ENCODE data around the gene TADA2B.
A peak's percentile ranks its signal among the peaks of the same experiment; 100 is the strongest.
"Not testable (repeated sequence)": the region's sequence is repeated elsewhere in the genome, so short reads cannot be mapped to it uniquely, and the experiment has no call there.

Gene TADA2B

DNA sequence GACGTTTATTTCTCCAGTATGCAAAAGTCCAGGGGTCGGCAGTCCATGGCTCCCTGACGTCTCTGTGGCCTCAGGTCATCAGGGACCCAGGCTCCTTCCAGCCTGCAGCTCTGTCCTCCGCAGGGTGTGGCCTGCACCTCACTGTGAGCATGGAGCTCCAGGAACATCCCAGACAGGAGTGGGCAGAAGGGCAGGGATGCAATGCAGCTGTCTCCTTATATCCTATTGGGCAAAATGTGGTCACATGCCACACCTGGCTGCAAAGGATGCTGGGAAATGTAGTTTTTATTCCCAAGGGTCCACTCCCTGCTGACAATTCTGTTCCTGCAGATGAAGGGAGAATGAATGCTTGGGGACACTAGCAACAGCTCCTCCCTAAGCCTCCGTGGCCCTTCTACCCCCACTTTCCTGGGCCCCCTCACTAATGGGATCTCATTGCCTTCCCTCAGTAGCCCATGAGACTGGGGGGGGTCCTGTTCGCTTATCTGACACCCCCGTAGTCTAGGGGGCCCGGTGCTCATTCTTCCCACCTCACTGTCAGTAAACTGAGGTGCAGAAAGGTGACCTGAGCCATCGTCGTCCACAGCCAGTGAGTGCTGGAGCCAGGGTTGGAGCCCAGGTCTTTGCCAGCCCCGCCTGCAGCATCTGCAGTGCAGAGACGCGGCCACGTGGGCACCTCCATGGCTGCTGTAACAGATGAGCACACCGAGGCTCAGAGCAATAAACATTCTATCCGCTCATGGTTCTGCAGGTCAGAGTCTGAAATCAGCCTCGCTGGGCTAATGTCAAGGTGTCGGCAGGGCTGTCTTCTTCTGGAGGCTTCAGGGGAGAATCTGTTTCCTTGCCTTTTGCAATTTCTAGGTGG, 30.6 kb downstream of the TADA2B start:
- no peak overlapping the region for H3K9ac ChIP-seq (ENCODE audit: low read length)
- H3K27me3 ChIP-seq (replicated peaks; ENCODE audit: control insufficient read depth, insufficient read depth, low read length) = peaks cover 4% of the 10 kb centered on the region
- no peak overlapping the region for H3K4me3 ChIP-seq (ENCODE audit: low read length)
- H3K36me3 ChIP-seq (ENCODE audit: control insufficient read depth, insufficient read depth, low read length, severe bottlenecking) = no peaks in the 10 kb centered on the region
- peaks cover 5% of the 10 kb centered on the region for H3K4me1 ChIP-seq (ENCODE audit: control insufficient read depth, insufficient read depth, low read length)
- peak; percentile 53 for DNase-seq (ENCODE audit: low read depth)
- no peaks in the 10 kb centered on the region for H3K9me3 ChIP-seq (ENCODE audit: control insufficient read depth, low read length)

DNA sequence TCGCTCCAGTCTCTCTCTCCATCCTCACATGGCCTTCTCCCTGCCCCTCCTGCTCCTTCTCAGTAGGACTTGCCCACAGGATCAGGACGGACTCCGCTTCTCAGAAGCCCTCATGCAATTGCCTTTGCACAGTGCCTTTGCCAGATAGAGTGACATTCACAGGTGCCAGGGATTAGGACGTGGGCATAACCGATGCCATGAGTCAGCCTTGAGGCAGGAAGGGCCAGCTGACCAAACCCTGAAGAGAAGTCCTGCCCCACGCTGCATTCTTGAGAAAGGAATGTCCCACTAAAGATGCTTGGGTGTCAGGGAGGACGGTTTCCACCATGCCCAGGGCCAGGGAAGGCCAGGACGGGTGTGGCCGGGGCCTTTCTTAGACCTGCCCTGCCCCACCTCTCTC, 31.3 kb downstream of the TADA2B start:
- Histone ChIP-seq H3K9me3 (ENCODE audit: control insufficient read depth, low read length) (peaks cover under 1% of the 10 kb centered on the region), H3K9ac (ENCODE audit: low read length) (no peak overlapping the region), H3K4me1 (ENCODE audit: control insufficient read depth, insufficient read depth, low read length) (no peaks in the 10 kb centered on the region), H3K4me3 (ENCODE audit: low read length) (no peak overlapping the region), H3K27me3 (replicated peaks; ENCODE audit: control insufficient read depth, insufficient read depth, low read length) (peaks cover 4% of the 10 kb centered on the region), H3K36me3 (ENCODE audit: control insufficient read depth, insufficient read depth, low read length, severe bottlenecking) (no peaks in the 10 kb centered on the region)
- DNase-seq (ENCODE audit: low read depth) = peak; percentile 13

DNA sequence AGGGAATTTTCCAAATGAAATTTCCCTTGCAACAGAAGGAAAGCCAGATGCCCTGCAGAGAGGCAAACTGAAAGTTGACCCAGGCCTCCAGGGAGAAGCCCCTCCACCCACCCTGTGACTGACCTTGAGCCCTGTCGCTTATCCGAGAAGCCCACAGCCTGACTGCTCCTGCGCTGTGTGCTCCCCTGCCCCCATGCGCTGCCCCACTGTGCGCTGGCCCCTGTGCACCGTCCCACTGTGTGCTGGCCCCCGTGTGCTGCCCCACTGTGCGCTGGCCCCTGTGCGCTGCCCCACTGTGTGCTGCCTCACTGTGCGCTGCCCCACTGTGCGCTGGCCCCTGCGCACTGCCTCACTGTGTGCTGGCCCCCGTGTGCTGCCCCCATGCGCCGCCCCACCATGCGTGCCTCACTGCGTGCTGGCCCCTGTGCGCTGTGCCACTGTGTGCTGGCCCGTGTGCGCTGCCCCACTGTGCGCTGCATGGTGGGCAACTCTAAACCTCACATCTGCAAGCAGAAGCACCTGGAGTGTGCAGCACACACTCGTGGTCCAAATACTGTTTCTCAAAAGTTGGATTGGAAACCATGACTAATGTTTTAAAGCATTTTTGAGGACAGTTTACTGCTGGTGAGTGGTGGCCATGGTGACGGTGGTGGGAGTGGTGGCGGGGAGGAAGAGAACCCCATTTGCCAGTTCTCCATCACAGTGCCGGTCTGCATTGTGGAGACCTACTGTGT, 33.0 kb downstream of the TADA2B start:
- H3K27me3 ChIP-seq (replicated peaks; ENCODE audit: control insufficient read depth, insufficient read depth, low read length) = peaks cover 7% of the 10 kb centered on the region
- H3K9me3 ChIP-seq (ENCODE audit: control insufficient read depth, low read length) = peaks cover 10% of the 10 kb centered on the region
- no peaks in the 10 kb centered on the region for H3K36me3 ChIP-seq (ENCODE audit: control insufficient read depth, insufficient read depth, low read length, severe bottlenecking)
- H3K4me1 ChIP-seq (ENCODE audit: control insufficient read depth, insufficient read depth, low read length) = no peaks in the 10 kb centered on the region
- H3K9ac ChIP-seq (ENCODE audit: low read length) = no peak overlapping the region
- H3K4me3 ChIP-seq (ENCODE audit: low read length) = no peak overlapping the region
- peak; percentile 16 for DNase-seq (ENCODE audit: low read depth)

DNA sequence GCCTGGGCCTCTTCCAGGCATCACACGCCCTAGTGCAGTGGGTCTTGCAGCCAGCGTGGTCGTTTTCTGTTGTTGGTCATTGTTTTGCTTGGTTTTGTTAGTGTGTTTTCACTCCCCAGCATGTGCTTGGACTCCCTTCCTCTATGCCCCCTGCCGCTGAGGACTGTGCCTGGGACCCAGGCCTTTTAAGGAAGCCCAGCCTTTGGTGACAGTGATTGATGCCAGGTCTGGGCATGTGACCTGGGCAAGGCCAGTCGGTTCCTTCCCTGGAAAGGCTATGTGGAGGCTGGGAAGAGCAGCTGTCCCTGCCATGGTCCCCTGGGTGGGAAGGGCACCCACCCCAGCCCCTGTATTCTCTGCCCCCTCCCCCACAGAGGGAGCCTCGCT, 33.5 kb downstream of the TADA2B start:
- Histone ChIP-seq H3K9ac (ENCODE audit: low read length) (no peak overlapping the region), H3K9me3 (ENCODE audit: control insufficient read depth, low read length) (peaks cover 10% of the 10 kb centered on the region), H3K36me3 (ENCODE audit: control insufficient read depth, insufficient read depth, low read length, severe bottlenecking) (no peaks in the 10 kb centered on the region), H3K27me3 (replicated peaks; ENCODE audit: control insufficient read depth, insufficient read depth, low read length) (peaks cover 7% of the 10 kb centered on the region), H3K4me1 (ENCODE audit: control insufficient read depth, insufficient read depth, low read length) (no peaks in the 10 kb centered on the region), H3K4me3 (ENCODE audit: low read length) (no peak overlapping the region)
- DNase-seq (ENCODE audit: low read depth) = no peak

GRCh38 chr4:7077371-7077770, 34.2 kb downstream of the TADA2B start:
- Histone ChIP-seq H3K9ac (ENCODE audit: low read length) (no peak overlapping the region), H3K27me3 (replicated peaks; ENCODE audit: control insufficient read depth, insufficient read depth, low read length) (peaks cover 7% of the 10 kb centered on the region), H3K4me3 (ENCODE audit: low read length) (no peak overlapping the region), H3K4me1 (ENCODE audit: control insufficient read depth, insufficient read depth, low read length) (no peaks in the 10 kb centered on the region), H3K9me3 (ENCODE audit: control insufficient read depth, low read length) (peaks cover 10% of the 10 kb centered on the region), H3K36me3 (ENCODE audit: control insufficient read depth, insufficient read depth, low read length, severe bottlenecking) (no peaks in the 10 kb centered on the region)
- no peak for DNase-seq (ENCODE audit: low read depth)

DNA sequence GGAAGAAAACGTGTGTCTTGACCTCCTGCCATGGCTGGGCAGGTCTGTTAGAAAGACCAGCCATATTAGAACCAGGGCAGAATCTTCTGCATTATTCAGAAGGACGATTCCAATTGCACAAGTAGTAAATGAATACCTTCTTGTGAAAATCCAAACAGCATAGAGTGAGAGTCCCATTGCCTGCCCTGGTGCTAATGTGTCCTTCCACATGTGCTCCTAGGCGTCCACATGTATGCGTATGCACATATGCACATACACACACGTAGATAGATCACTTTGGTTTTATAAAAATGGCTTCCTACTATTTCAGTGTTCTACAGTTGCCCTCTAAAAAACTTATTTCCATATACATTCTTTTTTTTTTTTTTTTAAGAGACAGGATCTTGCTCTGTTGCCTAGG, 34.9 kb downstream of the TADA2B start:
- DNase-seq (ENCODE audit: low read depth) = no peak
- H3K4me3 ChIP-seq (ENCODE audit: low read length) = no peak overlapping the region
- H3K36me3 ChIP-seq (ENCODE audit: control insufficient read depth, insufficient read depth, low read length, severe bottlenecking) = no peaks in the 10 kb centered on the region
- H3K4me1 ChIP-seq (ENCODE audit: control insufficient read depth, insufficient read depth, low read length) = no peaks in the 10 kb centered on the region
- H3K9me3 ChIP-seq (ENCODE audit: control insufficient read depth, low read length) = peaks cover 10% of the 10 kb centered on the region
- peaks cover 8% of the 10 kb centered on the region for H3K27me3 ChIP-seq (replicated peaks; ENCODE audit: control insufficient read depth, insufficient read depth, low read length)
- no peak overlapping the region for H3K9ac ChIP-seq (ENCODE audit: low read length)

DNA sequence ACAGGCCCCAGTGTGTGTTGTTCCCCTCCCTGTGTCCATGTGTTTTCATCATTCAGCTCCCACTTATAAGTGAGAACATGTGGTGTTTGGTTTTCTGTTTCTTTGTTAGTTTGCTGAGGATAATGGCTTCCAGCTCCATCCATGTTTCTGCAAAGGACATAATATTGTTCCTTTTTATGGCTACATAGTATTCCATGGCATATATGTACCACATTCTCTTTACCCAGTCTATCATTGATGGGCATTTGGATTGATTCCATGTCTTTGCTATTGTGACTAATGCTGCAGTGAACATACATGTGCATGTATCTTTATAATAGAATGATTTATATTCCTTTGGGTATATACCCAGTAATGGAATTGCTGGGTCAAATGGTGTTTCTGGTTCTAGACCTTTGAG, 36.3 kb downstream of the TADA2B start:
- H3K4me3 ChIP-seq (ENCODE audit: low read length); H3K4me1 ChIP-seq (ENCODE audit: control insufficient read depth, insufficient read depth, low read length); DNase-seq (ENCODE audit: low read depth); H3K9ac ChIP-seq (ENCODE audit: low read length); H3K36me3 ChIP-seq (ENCODE audit: control insufficient read depth, insufficient read depth, low read length, severe bottlenecking): not testable (repeated sequence)
- peaks cover 10% of the 10 kb centered on the region for H3K9me3 ChIP-seq (ENCODE audit: control insufficient read depth, low read length)
- peaks cover 21% of the 10 kb centered on the region for H3K27me3 ChIP-seq (replicated peaks; ENCODE audit: control insufficient read depth, insufficient read depth, low read length)

- peaks cover 10% of the 10 kb centered on the region for H3K9me3 ChIP-seq (ENCODE audit: control insufficient read depth, low read length)
- not testable (repeated sequence) for DNase-seq (ENCODE audit: low read depth); H3K36me3 ChIP-seq (ENCODE audit: control insufficient read depth, insufficient read depth, low read length, severe bottlenecking); H3K9ac ChIP-seq (ENCODE audit: low read length); H3K4me3 ChIP-seq (ENCODE audit: low read length); H3K4me1 ChIP-seq (ENCODE audit: control insufficient read depth, insufficient read depth, low read length)
- peaks cover 22% of the 10 kb centered on the region for H3K27me3 ChIP-seq (replicated peaks; ENCODE audit: control insufficient read depth, insufficient read depth, low read length)
Measured at GRCh38 chr4:7079909-7080308, 36.7 kb downstream of the TADA2B start.

DNA sequence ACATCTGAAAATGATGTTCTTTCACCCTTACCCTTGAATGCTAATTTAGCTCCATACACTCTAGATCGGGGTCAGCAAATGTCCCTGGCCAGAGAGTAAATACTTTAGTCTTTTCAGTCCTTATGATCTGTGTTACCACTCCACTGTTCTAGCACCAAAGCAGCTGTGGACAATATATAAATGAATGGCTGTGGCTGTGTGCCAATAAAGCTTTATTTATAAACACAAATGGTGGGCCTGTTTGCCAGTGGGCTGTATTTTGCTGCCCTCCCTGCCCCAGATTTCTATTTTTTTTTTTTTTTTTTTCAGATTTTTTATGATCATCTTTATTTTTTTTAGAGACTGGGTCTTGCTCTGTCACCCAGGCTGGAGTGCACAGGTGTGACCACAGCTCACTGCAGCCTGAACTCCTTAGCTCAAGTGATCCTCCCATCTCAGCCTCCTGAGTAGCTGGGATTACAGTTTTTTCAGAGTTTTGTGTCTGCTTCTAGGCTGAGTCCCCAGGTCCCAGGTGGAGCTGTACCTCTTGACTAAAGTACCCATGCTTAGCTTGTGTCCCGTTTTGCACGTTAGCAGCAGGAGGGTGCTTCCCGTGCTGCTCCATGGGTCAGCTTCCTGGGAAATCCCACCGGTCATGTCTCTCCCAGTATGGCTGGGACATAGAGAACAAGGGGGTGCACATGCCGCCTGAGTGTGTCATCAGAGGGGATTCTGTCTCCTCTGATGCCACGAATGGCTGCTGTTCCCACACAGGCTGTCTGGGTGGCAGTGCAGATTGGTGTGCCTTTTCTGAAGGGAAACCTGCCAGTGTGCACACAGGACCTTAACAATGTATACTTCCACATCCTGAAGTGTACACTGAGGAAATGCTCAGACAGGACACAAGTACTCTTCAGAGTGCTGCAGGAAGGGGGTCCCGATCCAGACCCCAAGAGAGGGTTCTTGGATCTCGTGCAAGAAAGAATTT, 40.7 kb downstream of the TADA2B start:
- Histone ChIP-seq H3K4me3 (ENCODE audit: low read length) (peak overlapping the region; percentile 19), H3K9ac (ENCODE audit: low read length) (no peak overlapping the region), H3K27me3 (replicated peaks; ENCODE audit: control insufficient read depth, insufficient read depth, low read length) (peaks cover 27% of the 10 kb centered on the region), H3K9me3 (ENCODE audit: control insufficient read depth, low read length) (peaks cover 21% of the 10 kb centered on the region), H3K4me1 (ENCODE audit: control insufficient read depth, insufficient read depth, low read length) (no peaks in the 10 kb centered on the region), H3K36me3 (ENCODE audit: control insufficient read depth, insufficient read depth, low read length, severe bottlenecking) (no peaks in the 10 kb centered on the region)
- no peak for DNase-seq (ENCODE audit: low read depth)

- Histone ChIP-seq H3K4me3 (ENCODE audit: low read length) (peak overlapping the region; percentile 19), H3K27me3 (replicated peaks; ENCODE audit: control insufficient read depth, insufficient read depth, low read length) (peaks cover 27% of the 10 kb centered on the region), H3K9me3 (ENCODE audit: control insufficient read depth, low read length) (peaks cover 19% of the 10 kb centered on the region)
- not testable (repeated sequence) for H3K36me3 ChIP-seq (ENCODE audit: control insufficient read depth, insufficient read depth, low read length, severe bottlenecking); H3K9ac ChIP-seq (ENCODE audit: low read length); DNase-seq (ENCODE audit: low read depth); H3K4me1 ChIP-seq (ENCODE audit: control insufficient read depth, insufficient read depth, low read length)
Measured at GRCh38 chr4:7084564-7084961, 41.4 kb downstream of the TADA2B start.

DNA sequence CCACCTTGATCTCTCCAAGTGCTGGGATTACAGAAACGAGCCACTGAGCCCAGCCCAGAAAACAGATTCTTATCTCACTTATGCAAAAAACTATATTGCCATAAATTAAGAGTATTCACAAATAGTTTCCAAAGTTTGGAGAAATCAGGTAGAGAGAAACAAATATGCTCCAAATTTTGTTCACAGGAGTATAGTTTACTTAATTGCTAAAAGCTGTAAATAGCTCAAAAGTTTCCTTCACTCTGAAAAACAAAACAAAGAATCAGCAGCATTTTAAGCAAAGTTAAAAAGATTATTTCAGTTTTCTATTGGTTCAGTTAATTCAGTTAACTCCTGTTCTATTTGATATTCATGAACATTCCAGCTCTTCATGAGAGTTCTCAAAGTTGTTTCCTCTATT, 43.2 kb downstream of the TADA2B start:
- H3K4me1 ChIP-seq (ENCODE audit: control insufficient read depth, insufficient read depth, low read length) = no peaks in the 10 kb centered on the region
- peaks cover 24% of the 10 kb centered on the region for H3K27me3 ChIP-seq (replicated peaks; ENCODE audit: control insufficient read depth, insufficient read depth, low read length)
- peaks cover 11% of the 10 kb centered on the region for H3K9me3 ChIP-seq (ENCODE audit: control insufficient read depth, low read length)
- no peak overlapping the region for H3K4me3 ChIP-seq (ENCODE audit: low read length)
- no peak overlapping the region for H3K9ac ChIP-seq (ENCODE audit: low read length)
- no peak for DNase-seq (ENCODE audit: low read depth)
- no peaks in the 10 kb centered on the region for H3K36me3 ChIP-seq (ENCODE audit: control insufficient read depth, insufficient read depth, low read length, severe bottlenecking)
